GM11168 (cell line): Measurements from ENCODE around the gene GPC6.

Source experiments
- in situ Hi-C: fragments of 300-500 bp; cut with MboI; formaldehyde crosslinking; loops from one replicate; pipeline ENCODE4 v1.12.0; 2022; ENCODE audit warnings: low sequenced_read_pairs; ENCODE audit not compliant: unreplicated experiment

GPC6 gene

DNA sequence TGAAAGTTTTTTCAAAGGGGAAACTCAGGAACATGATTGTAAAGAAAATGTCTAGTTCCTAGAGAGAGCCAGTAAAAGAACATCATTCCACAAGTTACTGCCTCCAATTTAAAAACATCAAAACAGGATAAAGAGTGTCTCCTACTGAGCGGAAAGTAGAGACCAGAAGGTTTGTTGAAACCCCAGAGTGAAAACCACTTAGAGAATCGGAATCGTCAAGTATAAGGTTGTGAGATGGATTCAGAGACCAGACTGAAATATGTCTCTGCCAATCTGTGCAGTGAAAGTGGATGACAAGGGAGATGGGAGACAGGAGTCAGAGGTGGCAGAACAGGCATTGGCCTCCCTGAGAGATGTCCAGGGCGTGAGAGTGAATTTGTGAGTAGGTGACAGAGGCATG, 133.4 kb downstream of the GPC6 start:
- in situ Hi-C loops: no loop called here

DNA sequence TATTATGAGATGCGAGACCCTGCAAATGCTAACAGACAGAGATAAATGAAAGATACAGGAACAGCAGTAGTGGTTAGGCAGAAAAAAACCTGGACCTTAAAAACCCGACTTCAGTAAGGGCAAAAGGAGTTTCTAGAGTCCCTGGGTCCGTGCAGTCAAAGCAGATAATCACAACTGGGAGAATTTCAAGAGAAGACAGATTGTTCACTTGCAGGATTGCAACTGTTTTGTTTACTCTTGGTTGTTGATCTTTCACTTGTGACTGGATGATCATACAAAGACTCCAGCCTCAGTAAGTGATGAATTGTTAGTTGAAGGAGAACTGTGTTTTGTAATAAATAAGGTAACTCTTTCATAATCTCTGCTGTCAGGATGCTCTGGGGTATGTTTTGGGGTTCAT, 135.1 kb downstream of the GPC6 start:
- in situ Hi-C loops: no loop called here

DNA sequence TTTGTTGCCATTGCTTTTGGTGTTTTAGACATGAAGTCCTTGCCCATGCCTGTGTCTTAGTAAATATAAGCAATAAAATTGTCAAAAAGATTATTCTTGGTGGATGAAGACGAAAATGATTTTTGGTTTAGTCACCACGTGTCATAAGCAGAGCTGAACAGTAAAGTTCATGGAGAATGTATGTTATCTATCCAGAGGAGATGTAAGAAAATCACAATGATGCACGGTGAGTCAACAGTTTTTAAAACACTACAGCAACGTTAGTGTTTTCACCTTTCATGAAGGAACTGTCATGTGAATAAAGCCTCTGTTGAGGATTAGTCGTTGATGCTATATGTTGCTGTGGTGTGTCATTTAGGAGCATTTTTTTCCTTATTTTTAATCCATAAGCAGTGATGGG, 137.6 kb downstream of the GPC6 start:
- in situ Hi-C loops: no loop called here

DNA sequence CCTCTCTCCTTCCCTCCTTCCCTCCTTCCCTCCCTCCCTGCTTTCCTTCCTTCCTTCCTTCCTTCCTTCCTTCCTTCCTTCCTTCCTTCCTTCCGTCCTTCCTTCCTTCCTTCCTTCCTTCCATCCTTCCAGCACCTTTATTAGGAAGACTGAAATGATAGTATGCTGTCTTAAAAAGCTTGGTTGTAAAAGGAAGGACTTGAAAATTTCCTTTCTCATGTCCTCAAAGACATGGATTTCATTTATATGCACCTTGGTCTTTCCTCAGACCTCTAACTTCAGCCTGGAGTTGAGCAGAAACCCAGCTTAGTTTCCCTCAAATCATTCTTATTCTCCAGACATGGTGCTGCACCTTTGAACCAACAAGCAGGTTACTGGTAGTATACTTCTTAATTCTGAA, 141.7 kb downstream of the GPC6 start:
- in situ Hi-C loops: no loop called here

DNA sequence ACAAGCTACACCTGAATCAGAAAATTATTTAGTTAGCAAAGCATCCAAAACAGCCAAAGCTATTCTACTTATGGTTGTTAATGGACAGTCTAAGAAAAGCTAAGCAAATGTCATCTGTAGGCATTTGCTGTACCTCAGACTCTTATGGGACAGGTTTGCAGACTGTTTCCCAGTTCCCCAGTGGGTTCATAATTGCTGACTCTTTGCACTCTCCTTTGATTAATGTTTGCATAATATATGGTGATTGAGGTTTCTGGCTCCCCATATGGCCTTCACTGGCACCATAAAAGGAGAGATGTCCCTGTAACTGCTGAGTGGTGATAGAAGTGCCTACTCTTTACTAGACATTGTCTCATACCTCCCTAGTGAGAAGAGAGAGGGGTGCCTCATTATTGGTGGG, 142.1 kb downstream of the GPC6 start:
- in situ Hi-C loops: no loop called here

DNA sequence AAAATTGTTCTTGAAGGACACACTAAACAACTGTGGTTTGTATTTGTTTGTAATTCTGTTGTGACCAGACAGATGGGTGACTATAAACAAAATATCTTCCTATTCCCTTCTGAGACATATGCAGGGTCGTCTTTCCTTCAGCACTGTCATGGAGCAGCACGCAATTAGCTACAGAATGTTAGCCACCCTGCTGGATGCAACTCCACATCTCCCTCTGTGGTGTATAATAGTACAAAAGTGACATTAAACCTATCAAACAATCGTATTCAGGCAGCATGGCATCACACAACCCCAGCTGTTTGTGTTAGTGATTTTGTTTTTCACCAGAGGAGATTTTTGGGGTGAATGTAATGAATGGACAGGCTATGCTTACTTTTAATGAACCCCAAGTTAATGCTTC, 146.2 kb downstream of the GPC6 start:
- in situ Hi-C loops: no loop called here

DNA sequence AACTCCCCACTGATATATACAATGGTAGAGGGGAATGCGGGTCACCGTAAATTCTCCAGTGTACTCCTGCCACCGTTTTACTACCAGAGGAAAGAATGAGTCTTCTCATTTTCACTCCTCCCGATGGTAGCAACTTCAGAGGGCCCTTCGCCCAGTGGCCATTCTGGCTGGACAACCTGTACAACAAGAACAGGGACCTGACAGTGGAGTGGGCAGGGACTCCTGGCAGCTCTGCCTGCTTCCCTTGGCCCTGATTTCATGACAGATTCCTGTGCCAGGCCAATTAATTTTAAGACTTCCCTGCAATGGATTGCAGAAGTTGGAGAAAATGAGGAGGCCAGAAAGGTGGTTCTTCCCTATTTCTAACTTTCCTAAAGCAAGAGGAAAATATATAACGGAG, 148.9 kb downstream of the GPC6 start:
- in situ Hi-C loops: no loop called here

DNA sequence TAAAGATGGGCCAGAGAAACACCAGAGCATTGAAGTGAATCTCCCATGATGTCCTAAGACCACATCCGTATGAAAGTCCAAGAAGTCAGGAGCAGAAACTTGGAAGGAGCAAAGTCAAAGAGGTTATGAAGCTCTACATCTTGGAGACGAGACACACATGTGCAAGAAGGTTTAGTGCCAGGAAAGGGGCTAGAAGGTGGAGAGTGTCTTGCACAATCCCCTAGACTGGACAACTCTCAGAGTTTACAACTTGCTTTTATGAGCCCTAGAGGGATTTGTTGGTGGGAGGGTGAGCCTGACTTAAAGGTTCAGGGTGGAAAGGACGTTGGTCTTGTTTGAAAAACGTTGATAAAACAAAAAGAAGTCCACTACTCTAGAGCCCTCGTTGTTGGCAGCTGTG, 150.6 kb downstream of the GPC6 start:
- in situ Hi-C loops: no loop called here

DNA sequence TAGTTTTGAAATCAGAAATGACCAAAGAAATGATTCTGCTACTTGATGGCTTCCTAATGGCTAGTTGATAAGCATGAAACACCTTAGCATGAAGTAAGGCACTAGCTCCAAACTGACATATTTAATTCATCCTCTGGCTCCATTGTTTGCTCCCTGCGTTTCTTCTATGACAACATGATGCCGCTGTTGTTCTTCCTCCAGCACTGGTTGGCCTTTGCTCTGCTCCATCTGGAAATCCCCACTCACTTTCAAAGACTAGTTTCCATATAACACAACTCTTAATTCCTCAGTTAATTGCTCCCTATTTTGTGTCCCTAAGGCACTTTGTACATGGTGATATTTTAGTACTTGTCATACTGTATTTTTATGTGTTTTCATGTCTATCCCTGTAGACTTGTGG, 151.6 kb downstream of the GPC6 start:
- in situ Hi-C loops: no loop called here

DNA sequence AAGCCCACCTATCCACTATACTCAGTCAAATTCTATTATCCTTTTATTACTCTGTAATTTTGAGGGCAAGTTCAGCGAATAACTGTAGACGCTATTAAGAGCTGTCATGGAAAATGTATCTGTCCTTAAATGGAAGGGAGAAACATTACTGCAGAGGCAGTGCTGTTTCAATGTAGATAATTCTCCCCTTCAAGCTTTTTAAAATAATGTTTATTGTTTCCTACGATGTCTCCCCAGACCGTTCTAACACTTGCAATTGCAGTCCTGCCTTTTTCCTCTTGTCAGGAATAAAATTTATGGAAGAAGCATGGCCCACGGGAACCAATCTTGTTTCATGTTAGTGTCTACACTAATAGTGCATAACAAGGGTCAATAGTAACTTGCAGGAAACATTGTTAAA, 159.5 kb downstream of the GPC6 start:
- in situ Hi-C loops: no loop called here

DNA sequence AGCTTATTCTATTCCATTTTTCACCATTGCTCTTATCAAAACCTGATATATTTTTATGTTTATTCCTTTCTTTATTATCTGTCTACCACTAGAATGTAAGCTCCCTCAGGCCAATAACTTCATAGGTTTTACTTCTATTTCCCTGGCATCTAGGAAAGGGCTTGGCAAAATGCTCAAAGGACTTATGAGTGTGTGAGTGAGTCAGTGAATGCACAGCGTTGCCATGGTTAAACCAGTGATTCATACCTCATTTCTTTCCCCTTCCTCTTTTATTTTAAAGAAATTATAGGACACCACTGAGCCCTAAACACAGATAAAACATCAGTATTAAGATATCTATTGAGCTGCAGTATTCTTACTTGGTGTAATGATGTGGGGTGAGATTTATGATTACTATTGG, 162.1 kb downstream of the GPC6 start:
- in situ Hi-C loops: no loop called here

DNA sequence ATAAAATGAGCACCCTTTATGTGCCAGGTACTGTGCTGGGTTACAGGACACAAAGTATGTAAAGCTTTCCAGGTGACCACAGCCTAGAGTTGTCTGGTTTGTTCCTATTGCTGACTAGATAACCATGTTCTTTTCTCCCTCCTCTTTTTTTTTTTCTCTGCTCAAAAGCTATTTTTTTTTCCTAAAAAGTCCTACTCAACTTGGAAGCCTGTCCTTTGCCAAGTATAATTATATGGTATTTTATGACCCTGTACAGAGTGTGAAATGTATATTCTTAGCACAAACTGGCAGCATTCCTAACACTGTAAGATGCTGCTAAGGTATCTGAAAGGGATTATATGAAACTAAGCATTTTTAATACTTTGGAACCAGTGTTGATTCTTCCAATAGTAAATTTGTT, 171.0 kb downstream of the GPC6 start:
- in situ Hi-C loops: no loop called here

DNA sequence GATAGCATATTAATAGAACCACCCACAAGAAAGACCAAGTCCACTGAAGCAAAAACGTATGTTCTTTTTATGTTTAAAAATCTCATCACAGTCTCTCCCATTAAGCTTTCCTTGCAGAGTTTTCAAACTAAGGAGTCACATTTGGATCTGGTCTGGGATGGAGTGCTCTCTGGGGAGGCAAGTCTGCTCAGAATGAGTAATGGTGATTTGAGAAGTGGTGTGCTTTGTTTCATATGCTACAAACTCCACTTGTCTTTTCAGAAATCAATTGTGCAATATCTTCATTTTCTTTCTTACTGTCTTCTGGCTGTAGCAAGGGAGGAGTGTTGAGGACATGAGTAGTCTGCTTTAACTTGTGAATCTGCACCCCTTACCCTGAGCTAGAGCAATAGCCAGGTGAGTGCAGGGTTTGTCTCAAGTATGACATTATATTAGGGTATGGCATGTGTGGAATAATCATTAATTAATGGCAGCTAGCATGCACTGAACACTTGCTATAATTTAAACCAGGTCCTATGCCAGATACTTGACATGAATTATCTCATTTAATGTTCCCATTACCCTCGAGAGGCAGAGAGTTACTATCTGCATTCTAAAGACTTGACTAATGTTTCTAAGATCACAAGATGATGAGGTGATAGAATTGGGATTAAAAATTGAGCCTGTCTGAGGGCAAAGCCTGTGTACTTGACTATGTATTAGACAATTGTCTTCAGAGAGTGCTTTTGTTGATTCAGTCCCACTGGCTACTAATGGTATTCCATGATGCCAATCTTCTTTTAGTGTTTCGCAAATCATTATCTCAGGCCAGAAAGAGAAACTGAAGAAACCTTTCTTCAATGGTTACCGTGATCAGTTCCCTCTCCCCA, 171.8 kb downstream of the GPC6 start:
- in situ Hi-C loops: no loop called here

DNA sequence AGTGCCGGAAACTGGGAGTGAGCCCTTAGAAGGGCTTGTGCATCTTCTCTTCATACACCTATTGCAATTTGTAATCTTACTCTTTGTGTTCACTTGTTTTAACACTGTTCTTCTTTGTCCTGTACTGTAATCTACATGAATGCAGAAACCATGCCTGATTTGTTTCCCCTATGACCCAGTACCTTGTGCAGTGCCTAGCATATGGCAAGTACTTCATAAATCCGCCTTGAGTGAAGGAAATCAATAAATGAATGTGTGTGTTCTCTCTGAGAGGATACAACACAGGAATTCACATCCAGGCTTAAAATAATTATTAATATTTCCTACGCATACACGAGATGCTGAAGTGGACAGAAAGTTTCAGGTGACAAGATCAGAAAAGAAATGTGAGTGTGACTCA, 172.6 kb downstream of the GPC6 start:
- in situ Hi-C loops: no loop called here

DNA sequence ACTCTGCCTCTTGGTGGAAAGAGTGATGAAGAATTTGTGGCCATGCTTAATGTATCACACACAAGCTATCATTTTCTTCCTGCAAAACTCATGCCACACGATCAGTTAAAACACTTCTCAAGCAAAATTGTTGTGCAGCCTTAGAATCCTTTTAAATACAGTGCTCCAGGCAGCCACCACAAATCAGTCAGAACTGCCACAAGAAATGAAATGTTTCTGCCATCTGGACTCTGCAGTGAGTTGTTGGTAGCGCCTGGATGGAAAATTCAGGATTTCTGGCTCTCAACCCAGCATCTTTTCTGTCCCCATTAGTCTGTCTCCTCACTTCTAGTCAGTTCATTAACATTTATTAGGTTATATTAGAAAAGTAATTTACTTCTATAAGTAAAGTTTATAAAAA, 179.5 kb downstream of the GPC6 start:
- in situ Hi-C loops: no loop called here

DNA sequence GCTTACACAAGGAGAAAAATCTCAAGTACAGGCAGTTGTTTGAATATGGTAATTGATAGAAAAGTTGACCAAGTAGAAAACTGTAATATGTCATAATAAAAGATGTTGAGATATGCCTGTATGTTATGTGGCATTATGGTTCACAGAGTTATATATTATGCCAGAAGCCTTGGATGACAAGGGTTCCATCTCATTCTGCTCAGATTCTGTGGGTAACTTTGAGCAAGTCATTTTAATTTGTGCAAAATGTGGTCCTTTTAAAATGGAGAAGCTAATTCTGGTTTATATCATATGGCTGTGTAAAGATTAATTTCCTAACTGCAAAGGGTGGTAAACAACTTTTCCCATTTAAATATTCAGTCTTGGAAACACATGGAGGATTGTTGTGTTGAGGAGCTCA, 180.9 kb downstream of the GPC6 start:
- in situ Hi-C loops: no loop called here

DNA sequence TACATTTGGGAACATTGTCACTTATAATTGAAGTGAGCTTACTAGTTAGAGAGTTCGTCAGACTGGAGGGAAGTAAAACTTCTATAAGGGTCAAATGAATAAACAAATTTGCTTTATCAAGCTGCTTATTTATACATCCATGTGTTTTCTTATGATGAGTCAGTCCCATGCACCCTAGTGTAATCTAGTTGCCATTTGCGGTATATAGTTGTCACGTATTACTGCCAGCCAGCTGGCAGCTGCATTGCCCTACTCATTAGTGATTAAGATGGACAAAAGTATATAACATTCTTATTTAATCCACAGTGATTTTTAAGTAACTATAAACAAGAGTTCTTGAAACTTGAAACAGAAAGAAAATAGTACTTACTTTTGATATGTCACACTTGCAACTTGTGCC, 182.4 kb downstream of the GPC6 start:
- in situ Hi-C loops: no loop called here

DNA sequence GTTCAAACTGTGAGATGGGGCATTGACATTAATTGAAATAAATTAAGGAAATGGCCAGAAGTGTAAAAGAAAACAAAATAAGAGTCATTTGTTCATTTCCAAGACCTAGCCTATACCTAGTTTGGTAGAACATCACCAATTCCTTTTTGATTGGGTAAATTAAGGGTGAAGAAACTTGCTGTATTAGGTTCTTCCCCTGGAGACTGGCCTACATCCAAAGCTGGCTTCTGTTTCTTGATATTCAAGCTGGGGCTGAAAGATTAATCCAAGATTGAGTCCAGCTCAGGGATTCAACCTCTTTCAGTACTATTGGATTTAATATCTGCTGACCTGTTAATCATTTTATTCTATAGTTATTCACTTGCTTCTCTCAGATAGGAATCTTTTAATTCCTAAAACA, 183.2 kb downstream of the GPC6 start:
- in situ Hi-C loops: no loop called here

DNA sequence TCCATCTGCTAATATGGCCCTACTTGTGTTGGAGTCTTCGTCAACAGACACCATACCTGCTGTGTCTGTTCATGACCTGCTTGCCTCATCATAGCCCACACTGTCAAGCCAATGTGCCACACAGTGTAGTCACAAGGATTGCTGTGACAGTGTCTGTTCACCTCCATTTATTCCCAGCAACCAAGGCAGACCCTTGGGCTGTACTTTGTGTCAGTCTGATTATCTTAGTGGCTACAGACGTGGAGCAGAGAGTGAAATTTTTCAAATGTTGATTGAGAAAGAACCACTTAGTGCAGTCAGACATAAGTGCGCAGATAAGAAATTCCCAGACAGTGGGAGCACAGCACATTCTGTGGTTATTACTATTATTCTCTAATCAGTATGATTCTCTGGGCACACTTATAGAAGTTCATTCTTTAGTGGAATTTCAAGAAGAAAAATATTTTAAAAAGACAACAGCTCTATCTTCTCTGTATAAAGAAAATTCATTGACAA, 184.6 kb downstream of the GPC6 start:
- in situ Hi-C loops: no loop called here

DNA sequence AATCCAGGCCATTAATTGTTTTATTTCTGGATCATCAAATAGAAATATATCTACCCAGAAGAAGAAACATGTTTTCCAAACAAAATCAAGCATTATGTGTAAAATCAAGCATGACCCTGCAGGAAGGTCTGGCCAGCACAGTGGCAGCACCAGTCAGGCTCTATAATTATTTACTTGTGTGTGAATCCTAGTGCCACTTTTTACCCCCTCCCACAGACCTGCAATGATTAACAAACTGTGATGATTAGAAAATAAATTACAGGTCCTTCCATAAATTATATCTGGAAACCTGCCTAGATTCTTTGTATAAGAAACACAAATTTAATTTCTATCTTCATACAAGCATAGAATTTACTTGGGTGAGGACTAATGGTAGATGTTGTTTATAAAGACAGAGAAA, 186.1 kb downstream of the GPC6 start:
- in situ Hi-C loops: no loop called here

DNA sequence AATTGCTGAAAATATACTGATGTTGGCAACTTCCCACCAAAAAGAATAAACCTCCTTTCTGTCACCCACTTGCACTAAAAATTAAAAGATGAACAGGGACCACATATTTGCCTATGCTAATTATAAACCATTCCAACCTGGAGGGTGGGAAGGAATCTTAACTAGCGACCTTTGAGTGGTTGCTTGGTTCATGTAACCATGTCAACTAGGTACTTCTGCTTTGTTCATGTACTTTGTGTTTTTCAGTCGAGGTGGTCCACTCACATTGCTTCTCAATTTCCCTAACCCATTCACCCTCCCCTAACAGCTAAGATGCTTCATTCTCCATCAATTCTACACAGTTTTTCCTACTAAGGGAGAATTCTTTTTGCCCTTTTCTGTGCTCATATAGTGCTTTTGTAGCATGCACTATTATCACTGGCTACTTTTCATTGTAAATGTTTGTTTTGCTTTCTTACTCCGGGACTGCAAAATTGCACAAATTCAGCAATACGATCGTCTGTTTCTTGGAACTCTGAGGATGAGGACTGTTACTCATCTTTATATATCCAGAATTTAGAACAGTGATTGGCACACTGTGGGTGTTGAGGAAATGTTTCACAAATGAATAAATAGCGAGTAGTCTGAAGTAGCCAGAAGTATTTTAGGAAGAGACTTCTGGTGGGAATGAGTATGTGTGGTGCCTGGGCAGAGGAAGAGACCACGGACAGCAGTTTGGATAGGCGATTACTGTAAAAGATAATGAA, 187.5 kb downstream of the GPC6 start:
- in situ Hi-C loops: no loop called here
